SHP77 treated with DMSO at 0.1 percent for 48 hours (cell line): Measurements from ENCODE around the gene PPP1R12C.

ENCODE experiments used
- DNase-seq: peaks from one replicate; lab custom pipeline; 2025; lab: John Stamatoyannopoulos, UW

Gene PPP1R12C

GRCh38 chr19:55091126-55091910 lies 26.1 kb downstream of the PPP1R12C start:
- no peak for DNase-seq

GRCh38 chr19:55090564-55090963 lies 26.9 kb downstream of the PPP1R12C start:
- DNase-seq = no peak

GRCh38 chr19:55089342-55089944 lies 28.0 kb downstream of the PPP1R12C start:
- DNase-seq = no peak

GRCh38 chr19:55088543-55089341 lies 28.7 kb downstream of the PPP1R12C start:
- no peak for DNase-seq

- DNase-seq = no peak
Observed at GRCh38 chr19:55088021-55088451, 29.4 kb downstream of the PPP1R12C start.

GRCh38 chr19:55087542-55087901 lies 29.9 kb downstream of the PPP1R12C start:
- no peak for DNase-seq

- no peak for DNase-seq
Observed at GRCh38 chr19:55086730-55087541, 30.5 kb downstream of the PPP1R12C start.

GRCh38 chr19:55085923-55086715 lies 31.3 kb downstream of the PPP1R12C start:
- no peak for DNase-seq

- DNase-seq = no peak
Observed at GRCh38 chr19:55084416-55084815, 33.0 kb downstream of the PPP1R12C start.

- DNase-seq = no peak
Observed at GRCh38 chr19:55083004-55083850, 34.2 kb downstream of the PPP1R12C start.

GRCh38 chr19:55082020-55082851 lies 35.2 kb downstream of the PPP1R12C start:
- no peak for DNase-seq

GRCh38 chr19:55081770-55082019 lies 35.7 kb downstream of the PPP1R12C start:
- DNase-seq = no peak

- DNase-seq = peak; percentile 65
Observed at GRCh38 chr19:55080968-55081769, 36.3 kb downstream of the PPP1R12C start.

- peak; percentile 53 for DNase-seq
Observed at GRCh38 chr19:55080121-55080967, 37.1 kb downstream of the PPP1R12C start.

GRCh38 chr19:55079400-55080038 lies 37.9 kb downstream of the PPP1R12C start:
- no peak for DNase-seq

GRCh38 chr19:55078996-55079395 lies 38.4 kb downstream of the PPP1R12C start:
- no peak for DNase-seq

- no peak for DNase-seq
Observed at GRCh38 chr19:55077106-55077505, 40.3 kb downstream of the PPP1R12C start.
